GM18868 (cell line): ENCODE data around the gene MPP2.
A peak's percentile ranks its signal among the peaks of the same experiment; 100 is the strongest.
"Not testable (repeated sequence)": the region's sequence is repeated elsewhere in the genome, so short reads cannot be mapped to it uniquely, and the experiment has no call there.

Experiments used
- ATAC-seq: cut with Tn5 transposase; IDR thresholded peaks from one replicate; pipeline ENCODE4 v1.9.1; 2021; ENCODE audit warnings: mild to moderate bottlenecking, moderate library complexity; ENCODE audit not compliant: unreplicated experiment

Gene MPP2

DNA sequence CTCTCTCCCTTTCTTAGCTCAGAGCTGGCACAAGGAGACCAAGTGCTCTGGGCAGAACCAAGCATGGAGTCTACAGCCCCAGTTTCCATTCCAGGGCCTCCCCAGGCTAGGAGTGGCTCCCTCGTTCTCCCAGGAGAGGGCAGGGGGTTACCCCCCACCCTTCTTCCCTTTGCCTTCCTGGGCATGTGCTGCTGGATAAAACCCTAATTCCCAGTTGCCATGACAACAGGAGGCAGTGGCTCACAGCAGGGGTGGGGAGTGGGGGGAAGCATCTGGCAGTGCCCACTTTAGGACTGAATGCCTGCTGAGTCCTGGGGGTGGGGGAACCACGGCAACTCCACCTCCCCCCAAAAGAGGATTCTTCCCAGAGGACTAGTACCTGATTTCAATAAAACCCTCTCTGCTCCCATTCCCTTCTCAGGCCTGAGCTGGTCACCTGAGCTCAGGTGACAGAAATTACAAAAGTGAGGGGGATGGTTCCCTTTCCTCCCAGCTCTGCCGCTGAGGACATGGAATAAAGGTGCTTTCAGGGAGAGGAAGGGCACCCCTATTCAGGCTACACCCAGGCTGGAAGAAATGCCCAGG lies 1.8 kb downstream of the MPP2 start:
- ATAC-seq, result no peak

- ATAC-seq, result no peak
Measured at GRCh38 chr17:43901861-43902589, 5.3 kb downstream of the MPP2 start.

DNA sequence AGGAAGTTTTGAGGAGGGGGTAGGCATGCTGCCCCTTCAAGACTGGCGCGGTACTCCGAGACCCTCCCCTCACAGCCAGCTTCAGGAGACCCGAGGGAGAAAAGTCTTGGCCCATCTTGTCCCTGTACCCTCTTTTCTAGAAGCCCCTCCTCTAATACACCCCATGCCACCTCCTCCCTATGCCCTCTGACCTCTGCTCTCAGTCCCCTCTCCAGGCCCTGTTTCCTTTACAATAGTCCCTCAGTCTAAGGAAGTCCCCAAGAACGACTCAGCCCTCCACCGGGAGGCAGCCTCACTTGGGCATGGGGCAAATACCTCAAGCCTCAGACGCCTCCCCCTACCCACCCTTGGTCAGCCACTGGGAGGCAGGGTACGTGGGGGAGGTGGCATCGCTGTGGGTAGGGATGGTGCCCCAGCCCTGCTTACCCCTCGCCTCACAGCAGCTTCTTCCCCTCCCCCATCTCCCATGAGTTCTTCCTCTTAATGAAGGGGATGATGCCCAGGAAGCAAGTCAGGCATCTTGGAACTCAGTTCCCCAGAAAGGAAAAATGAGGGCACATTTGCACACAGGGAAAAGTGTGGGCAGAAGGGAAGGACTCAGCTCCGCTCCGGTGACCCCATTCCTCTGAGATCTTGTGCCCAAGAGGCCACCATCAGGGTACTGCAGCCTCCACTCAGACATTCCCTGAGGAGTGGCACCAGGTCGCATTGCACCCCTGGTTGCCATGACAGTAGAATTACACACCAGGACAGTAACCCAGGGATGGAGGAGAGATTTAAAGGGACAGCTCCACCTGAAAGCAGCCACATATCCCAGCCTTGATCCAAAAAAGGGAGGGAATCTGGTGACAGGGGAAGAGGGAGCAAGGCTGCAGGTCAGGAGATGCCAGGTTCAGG lies 6.2 kb downstream of the MPP2 start:
- no peak for ATAC-seq

GRCh38 chr17:43900183-43900857 lies 7.0 kb downstream of the MPP2 start:
- peak; percentile 53 for ATAC-seq

- no peak for ATAC-seq
Measured at GRCh38 chr17:43898446-43898845, 8.9 kb downstream of the MPP2 start.

DNA sequence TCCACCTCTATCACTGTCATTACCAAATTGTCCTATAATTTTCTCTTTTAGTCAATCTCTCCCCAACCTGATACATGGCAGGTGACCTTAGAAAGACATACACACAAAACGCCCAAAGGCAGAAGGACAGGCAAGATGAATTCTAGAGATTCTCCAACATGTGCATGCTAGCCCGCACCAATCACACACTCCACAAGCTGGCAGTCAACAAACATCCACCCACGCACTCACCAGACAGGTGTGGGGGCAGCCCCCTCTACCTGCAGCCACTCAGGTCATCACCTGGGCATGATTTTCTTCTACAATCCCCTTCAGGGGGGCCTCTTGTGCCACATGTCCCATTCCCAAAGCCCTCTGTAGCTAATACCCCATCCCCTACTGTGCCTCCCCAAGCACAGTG lies 9.5 kb downstream of the MPP2 start:
- no peak for ATAC-seq

DNA sequence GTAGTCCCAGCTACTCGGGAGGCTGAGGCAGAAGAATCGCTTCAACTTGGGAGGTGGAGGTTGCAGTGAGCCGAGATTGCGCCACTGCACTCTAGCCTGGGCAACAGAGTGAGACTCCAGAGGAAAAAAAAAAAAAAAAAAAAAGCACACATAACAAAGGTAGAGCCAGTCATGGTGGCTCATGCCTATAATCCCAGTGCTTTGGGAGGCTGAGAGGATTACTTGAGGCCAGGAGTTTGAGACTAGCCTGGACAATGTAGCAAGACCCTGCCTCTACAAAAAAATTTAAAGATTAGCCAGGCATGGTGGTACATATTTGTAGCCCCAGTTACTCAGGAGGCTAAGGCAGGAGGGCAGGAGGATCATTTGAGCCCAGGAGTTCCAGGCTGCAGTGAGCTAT lies 12.8 kb downstream of the MPP2 start:
- ATAC-seq, result not testable (repeated sequence)

- ATAC-seq, result no peak
Measured at GRCh38 chr17:43892647-43892952, 14.7 kb downstream of the MPP2 start.

DNA sequence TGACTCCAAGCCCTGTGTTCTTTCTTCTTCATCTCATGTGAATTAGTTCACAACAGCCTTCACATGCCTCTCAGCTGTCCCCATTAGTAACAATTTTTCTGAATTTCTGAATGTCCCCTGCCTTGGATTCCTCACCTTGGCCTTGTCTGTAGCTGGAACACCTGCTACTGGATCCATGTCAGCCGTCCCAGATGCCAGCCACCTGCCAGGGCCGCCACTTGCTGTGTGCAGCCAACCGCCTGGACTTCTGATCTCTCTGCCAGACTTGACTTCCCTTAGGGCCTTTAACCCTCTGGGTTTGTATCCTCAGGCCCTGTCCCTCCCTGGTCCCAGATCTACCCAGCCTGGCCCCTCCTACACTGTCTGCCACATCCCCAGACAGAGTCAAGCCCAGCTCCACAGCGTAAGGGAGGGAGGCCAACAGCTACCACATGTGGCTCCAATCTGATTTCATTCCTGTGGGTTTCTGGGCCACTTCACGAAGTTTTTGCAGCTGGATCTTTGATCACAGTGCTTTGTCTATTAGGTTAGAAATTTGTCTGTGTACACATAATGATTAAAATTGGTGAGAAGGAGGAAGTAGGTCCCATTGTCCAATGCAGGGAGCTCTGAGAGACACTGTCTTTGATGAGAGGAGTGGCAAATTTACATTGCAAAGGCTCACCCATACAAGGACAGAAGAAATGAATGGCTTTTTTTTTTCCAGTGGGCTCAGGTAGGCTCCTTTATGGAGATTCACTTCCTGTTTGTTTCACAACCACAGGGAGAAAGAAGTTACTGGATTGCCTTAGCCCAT lies 15.3 kb downstream of the MPP2 start:
- ATAC-seq, result no peak

DNA sequence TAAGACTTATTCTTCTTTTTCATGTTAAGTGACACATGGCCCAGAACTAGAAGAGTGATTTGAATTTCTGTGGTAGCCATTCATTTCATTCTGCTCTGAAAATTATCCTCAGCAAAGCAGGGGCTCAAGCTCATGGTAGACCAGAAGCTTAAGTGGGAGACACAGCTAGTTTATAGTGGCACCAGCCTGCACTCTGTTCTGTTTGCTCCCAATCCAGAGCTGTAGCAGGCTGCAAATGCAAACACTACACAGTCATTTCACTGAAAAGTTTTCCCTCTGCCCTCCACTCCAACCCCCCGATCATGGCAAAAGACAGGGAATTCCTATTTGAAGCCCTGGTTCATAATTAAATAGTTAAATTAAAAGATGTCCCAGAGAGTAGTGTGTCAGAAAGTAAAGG lies 17.1 kb downstream of the MPP2 start:
- no peak for ATAC-seq

DNA sequence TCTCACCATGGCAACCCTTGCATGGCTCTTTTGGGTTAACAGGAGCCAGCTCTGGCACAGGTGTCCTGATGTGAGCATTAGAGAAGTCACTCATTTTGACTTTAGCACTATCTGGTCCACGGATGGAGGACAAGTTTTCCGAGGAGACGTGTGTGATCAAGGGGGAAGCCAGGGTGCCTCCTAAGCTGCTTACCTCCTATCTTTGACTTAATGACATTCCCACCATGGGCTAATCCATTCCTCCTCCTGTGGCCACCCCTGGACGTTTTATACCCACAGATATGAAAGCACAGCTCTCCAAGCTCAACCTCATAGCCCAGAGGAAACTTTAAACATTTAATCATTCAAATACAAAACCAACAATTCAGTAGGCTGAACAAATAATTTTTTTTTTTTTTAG lies 18.8 kb downstream of the MPP2 start:
- ATAC-seq, result no peak

- no peak for ATAC-seq
Measured at GRCh38 chr17:43882761-43883415, 24.4 kb downstream of the MPP2 start.

GRCh38 chr17:43881758-43882505 lies 25.4 kb downstream of the MPP2 start:
- ATAC-seq, result no peak

DNA sequence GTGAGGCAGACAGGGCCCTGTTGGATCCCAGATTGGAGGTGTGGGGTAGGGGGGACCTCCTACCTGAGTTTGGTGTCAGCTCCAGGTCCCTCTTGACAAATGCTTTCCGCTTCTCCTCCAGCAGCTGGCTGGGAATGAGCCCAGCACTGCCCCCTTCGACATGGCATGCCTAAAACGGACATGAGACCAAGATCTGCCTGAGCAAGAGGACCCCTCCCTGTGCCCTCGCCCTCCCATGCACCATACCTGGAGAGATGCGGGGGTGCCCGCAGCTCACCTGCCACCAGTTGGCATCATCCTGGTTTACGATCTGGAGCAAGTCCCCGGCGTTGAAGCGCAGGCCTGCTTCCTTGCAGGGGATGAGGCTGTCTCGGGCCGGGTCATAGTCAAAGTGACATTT lies 26.2 kb downstream of the MPP2 start:
- ATAC-seq, result no peak

DNA sequence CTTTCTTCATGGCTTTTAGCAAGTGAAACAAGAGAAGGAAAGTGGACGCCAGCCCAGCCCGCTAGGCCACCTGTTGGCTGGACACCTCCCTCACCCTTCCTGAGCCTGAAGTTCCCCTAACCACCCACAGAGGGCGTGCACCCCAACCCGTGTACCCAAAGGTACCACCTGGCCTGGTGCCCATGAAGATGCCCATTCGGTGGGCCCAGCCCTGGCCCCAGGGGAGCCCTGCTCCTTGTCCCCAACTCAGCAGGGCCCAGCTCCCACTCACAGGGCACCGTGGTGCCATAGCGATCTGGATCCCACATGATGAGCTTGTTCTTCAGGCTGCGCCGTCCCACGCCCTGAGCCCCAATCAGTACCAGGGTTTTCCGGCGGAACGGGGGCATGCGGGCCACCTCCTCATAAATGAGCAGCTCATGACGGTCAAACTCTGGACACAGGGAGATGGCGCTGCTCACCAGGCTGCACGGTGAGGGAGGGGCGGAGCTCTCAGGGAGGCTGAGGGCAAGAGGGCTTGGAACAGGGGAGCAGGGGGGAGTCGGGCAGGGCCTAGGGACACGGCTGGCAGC lies 26.8 kb downstream of the MPP2 start:
- ATAC-seq, result no peak

DNA sequence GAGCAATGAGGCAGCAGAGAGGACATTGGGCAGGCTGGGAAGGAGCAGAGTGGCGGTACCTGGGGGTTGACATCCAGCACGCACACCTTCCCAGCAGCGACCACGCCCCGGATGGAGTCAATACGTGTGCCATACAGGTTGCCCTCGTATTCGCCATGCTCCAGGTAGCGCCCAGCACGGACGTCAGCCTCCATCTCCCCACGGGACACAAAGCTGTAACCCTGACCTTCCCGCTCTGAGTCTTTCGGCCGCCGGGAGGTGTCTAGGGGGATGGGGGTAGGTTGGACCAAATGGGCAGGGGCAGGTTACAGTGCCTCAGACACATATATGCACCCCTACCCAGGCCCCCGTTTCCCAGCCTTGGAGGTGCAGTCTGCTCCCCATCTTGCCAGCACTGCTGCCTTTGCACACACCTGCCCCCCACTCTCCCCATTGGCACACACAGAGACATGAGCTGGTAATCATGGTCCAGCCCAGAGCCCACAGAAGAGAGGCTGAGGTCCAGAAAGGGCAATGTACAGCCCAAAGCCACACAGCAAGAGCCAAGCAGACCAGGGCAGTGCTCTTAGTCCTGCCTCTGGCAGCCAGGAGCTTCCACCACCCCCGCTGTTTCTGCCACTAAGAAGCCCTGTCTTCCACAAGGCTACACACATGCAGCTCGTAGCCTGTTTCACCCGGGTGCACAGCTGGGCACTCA lies 27.5 kb downstream of the MPP2 start:
- no peak for ATAC-seq

- no peak for ATAC-seq
Measured at GRCh38 chr17:43878260-43879175, 28.8 kb downstream of the MPP2 start.
